Glomerular endothelial cell (primary cell): ENCODE measurements around the gene FBXW11. TPM values are rescaled to one million over a fixed set of nuclear protein-coding genes. Genes with fewer than 3 reads are reported as not detected.

ENCODE experiments used
- DNase-seq: peaks from one replicate; pipeline ENCODE4 v3.0.0-alpha.2; 2011; ENCODE audit warnings: low read depth, low spot score; ENCODE audit errors: extremely low read depth
- total RNA-seq: library from RNA; depleted of rRNA; stranded (reverse); fragments of >200 nt; gene quantifications from 2 replicates; pipeline ENCODE4 v1.2.3, GENCODE V29; 2015

The FBXW11 gene
- total RNA-seq, 1 donor from 2014 or later, result 53.7 TPM

DNA sequence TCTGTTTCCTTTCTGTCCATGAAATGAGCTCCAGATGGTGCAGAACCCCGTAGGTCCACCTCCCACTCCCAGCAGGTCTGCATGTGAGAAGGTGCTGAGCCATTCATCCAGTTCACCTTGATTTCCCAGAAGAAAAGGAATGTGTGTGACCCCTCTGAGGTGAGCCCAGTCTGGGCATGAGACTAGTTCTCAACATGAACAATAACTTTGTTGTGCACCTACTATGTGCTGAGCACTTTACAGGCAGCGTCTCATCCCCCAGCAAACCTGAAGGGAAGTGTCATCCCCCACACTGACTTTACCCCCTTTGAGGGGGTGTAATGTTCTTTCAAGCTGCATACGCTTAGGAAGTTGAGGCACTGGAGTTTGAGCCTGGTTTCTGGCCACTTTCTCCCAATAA, 159.4 kb downstream of the FBXW11 start:
- DNase-seq, result no peak

DNA sequence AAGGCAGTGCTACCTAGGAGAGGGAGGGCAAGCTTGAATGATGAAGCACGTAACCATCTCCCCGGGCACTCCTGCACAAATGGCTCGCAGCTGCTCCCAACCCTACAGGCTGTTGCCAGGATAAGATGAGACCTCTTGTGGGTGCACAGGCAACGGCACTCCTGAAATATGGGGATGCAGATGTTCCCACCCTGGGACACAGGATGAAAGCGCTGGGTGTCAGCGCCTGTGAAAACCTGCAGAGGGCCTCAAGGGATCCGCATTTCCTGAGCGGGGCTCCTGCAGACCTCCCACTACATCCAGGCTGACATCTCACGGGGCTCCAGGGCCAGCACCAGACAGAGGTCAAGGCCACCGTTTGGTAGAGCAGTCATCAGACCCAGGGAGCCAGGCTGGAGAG, 160.1 kb downstream of the FBXW11 start:
- DNase-seq, result no peak

DNA sequence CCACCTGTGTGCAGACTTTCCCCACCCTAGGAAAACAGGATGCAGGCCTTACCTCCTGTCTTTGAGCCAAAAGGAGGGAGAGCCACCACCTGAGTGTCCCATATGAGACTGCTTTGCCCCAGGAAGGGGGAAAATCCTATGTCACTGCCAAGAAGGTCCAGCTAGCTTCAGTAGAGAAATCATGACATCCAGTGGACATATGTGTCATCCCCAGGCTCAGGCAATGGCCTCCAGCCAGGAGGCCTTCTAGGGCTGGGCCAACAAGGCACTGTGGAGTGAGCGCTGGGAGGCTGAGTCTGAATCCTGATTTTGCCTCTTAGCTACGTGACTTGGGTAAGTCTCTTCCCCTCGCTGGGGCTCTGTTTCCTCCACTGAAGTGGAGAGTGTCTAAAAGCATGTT, 160.6 kb downstream of the FBXW11 start:
- no peak for DNase-seq

DNA sequence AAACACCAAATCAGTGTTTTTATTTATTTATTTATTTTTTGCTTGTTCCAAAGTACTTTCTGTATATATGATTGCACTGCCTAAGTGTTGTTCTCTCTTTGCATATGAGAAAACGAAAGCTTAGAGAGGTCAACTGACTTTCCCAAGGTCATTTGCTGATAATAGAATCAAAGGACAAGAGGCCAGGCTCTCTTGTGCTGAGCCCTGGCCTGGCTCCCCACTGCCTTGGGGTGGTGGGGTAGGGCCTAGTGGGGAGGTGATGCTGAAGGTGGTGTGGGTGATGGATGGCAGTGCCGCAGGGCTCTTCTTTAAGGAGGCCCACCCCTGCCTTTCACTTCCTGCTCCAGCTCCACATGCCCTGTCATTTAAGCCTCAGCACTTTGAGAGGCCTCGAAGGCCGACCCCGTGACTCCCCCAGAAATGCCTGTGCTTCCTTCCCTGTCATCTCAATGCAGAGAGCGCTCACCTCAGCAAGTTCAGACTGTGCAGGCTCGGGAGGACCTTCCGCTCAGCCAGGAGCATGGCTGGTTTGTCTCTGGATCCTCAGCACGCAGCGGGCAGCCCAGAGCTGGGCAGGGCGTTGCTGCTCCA, 161.3 kb downstream of the FBXW11 start:
- no peak for DNase-seq

DNA sequence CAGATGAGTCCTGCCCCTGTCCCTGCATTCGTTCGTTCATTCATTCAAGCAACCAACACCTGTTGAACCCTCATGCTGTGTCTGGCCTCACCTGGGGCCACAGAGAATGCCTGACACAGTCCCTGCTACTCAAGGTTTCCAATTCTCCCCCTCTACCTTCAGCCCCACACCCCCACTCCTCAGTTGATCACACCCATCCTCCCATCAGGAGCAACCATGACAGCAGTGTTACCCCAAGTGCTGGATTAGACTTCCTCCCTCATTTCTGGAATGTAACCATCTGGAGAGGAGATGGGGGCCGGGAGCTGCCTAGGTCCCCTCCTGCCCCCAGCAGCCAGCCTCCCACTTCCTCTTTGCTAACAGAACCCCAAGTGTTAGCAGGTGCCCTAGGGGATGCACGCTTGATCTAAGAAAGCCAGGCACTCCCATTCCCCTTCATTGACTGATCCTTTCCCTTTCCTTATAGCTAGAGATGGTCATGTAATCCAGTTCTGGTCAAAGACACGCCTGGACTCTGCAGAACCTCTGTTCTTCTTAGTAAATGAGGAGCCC, 163.6 kb downstream of the FBXW11 start:
- DNase-seq, result no peak

DNA sequence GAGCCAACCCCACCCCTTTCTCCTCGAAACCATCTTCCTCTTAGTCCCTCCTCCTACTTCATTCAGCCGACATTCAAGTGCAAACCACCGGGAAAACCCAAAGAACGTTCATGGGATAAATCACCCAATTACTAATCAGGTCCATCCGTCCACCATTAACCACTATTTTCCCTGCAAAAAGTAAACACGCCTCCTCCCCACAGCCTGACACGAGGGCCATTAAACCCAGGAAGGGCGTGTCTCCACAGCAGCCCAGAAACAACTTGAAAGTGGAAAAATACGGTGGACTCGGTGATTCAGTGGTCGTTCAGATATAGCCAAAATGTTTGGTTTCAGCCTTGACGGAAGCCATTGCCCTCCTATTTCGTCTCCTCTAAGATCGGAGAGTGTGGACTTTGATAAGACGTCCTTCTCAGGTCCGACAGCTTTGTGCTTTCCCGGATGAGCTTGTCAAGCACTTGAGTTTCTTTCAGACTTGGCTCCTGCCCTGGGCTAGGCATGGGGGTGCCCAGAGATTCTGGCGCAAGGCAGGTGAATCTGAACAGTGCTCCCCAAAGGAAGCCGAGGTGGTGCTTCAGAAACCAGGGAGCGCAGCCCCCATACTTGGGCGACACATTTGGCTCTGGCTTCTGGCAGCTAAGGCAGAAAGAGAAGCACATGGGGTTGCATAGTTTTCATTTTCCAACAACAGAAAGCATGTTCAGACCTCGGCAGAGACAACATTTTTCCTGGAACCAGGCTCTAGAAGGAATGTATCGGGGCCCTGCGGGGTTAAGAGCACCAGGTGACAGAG, 164.3 kb downstream of the FBXW11 start:
- DNase-seq, result no peak

DNA sequence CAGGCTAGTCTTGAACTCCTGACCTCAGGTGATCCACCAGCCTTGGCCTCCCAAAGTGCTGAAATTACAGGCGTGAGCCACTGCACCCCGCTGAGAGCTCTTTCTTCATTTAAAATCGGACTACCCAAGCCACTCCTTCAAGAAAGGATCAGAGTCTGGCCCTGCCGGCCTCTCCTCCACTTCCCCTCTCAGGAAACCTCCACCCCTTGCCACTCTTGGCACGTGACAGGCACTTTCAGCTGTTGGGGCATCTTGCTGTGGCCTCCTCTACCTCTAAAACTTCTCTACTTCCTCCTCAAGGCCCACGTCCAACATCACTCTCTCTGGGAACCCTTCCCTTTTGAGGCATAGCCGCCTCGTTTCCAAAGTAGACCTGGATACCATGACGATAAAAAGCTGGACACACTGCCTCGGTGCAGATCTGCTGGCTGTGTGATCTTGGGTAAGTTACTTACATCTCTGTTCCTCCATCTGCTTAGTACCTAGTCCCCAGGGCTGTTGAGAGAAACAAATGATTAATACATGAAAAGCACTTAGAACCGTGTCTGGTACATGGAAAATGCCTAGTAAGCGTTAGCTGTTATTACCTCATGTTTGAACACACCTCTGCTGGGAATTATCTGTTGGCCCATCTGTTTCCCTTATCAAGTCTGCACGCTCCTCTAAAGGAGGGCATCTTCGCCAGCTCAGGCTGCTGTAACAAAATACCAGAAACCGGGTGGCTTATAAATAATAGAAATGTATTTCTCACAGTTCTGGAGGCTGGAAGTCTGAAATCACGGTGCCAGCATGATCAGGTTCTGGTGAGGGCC, 165.5 kb downstream of the FBXW11 start:
- no peak for DNase-seq

DNA sequence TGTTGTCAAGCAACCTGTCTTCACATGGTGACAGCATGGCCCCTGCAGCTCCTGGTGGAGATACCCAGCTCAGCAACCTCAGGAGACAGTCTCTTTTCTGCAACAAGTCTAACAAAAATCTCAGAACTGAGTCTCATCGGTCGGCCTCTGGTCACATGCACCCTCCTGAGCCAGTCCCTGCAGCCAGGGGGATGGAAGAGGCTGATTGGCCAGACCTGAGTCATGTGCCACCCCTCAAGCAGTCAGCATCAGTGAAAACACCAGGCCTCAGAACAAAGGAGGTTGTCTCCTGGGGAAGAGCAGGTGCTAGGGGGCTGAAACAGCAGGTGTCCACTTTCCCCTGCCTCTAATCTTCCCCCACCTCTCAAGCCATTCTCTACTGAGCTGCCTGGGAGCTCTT, 166.4 kb downstream of the FBXW11 start:
- no peak for DNase-seq

DNA sequence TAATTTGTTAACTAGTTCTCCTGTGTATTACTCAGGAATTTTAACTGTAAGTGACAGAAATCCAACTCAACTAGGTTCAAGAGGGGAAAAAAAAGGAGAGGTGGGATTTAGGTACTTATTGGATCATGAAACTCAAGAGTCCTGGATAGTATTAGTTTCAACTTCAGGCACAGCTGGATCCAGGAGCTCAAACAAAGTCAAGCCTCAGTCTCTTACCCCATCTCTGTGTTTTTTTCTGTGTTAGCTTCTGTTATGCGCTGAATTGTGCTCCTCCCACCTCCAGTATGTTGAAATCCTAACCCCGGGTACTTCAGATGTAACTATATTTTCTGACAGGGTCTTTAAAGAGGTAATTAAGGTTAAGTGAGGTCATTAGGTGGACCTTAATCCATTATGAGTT, 167.3 kb downstream of the FBXW11 start:
- DNase-seq, result no peak

DNA sequence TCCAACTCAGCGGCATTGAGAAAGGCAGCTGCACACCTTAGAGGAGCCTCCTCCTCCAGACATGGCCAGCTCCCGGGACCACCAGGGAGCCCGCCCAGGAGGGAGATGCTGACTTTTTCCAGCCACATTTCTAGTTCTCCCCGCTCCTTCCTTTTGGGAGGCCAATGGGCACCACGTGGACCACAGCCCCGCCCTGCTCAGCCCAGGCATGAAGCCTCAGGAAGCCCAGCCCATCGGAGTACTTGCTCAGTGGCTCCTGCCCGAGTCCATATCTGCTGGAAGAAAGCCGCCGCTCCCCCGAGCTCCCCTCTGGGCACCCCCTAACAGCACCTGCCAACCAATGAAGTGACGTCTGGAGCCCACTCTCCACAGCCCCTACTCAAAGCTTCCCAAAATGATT, 168.4 kb downstream of the FBXW11 start:
- no peak for DNase-seq

DNA sequence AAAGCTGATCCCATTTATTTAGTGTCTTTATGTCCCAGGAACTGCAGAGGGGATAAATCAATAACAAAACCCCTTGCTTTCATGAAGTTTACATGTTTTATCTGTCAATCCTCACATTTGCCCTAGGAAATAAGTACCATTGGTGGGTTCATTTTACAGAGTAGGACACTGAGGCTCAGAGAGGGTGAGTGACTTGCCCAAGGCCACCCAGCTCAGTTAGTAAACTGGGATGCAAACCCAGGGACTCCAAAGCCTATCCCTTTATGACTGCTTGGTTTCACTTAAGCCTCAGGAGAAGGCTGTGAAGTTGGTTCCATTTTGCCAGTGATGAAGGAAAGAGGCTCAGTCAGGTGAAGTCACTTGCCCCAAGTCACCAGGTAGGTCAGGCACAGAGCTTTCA, 168.9 kb downstream of the FBXW11 start:
- no peak for DNase-seq

DNA sequence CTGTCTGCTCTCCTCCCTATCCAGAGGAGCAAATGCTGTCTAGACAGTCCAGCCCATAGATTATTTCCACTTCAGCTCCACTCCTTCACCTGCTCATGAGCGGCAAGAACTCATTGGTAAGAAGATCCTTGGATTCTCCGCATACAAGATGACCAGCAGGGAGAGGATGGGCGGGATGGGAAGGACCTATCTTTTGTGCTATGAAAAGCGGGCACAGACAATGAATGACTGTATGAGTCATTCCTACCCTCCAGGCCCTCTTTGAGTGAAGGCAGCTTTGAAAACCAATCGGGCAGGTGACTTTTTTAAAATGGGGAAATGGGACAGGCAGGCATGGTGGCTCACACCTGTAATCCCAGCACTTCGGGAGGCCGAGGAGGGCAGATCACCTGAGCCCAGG, 171.4 kb downstream of the FBXW11 start:
- DNase-seq, result no peak

DNA sequence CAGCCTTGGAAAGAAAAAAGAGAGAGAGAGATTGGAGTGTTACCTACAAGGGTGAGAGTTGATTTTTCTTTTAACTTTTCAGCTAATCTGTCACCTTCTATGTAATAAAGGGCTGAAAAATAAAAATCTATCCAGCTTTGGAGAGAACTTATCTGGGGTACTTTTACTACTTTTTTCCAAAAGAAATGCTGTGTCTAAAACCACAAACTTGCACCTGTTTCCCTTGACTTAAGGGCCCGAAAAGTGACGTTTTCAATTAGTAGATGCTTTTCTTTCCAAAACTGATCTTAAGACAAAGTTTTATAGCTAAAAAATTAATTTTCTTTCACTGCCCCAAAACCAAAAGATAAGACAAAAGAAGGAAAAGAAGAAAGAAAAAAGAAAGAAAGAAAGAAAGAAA, 172.0 kb downstream of the FBXW11 start:
- no peak for DNase-seq

DNA sequence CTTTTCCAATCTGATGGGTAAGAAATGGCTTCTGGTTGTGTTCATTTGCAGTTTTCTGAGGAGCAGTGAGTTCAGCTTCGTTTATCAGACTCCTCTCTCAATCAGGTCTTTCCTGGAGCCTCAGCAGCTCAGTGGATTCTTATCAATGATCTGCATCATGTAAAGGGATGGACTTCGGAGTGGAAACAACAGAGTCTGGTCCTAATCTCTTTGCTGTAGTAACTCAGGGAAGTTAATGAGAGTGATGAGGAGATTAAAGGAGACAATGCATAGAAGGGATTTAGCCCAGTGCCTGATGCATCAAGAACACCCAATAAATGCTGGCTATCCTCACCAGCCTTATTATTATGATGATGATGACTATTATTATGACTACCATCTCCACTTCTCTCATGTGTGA, 173.7 kb downstream of the FBXW11 start:
- DNase-seq, result no peak

DNA sequence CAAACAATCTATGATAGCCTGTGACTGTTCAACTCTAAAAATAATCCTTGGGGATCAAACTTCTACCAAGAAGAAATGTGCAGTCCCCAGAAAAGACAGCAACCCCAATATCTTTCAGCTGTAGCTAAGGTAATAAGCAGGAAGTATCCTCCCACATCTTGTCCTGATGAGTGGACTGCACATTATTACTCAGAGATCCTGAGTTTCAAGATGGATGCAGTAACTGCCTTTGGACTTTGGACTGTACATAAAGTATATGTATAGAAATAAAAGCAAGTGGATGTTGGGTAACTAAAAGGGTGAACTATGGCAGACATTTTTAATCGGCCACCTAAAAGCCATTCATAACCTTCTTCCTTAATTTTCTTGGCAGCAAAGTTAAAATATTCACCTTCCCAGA, 175.8 kb downstream of the FBXW11 start:
- no peak for DNase-seq

DNA sequence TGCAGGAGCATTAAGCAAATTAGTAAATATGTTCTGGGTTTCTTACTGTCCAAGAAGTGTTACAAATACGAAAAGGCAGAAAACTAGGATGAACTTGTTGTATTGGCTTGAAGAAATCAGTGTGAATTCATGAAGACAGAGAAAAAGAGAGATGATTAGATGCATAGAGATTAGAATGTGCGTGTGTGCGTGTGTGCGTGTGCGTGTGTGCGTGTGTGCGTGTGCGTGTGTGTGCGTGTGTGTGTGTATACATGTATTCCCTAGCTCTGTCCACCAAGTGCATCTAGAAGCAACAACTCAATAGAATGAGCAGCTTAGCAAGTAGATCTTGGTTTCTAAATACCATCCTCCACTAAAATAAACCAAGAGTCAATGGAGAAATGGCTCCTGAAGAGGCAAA, 179.3 kb downstream of the FBXW11 start:
- no peak for DNase-seq

DNA sequence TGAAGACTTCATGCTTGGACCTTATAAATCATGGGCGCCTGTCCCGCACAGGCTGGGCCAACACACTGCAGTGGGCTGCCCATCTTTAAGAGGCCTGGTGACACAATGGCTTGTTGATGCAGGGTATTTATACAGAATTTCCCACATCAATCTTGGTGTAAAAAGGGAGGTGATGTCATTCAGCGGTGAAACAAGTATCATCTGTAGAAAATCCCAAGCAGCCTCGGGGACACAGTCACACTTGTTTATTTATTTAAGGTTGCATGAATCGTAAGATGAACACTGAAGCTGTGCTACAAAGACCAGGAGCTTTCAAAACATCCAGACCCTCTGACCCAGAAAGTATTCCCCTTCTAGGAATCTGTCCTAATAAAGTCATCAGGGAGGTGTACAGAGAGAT, 180.3 kb downstream of the FBXW11 start:
- no peak for DNase-seq

DNA sequence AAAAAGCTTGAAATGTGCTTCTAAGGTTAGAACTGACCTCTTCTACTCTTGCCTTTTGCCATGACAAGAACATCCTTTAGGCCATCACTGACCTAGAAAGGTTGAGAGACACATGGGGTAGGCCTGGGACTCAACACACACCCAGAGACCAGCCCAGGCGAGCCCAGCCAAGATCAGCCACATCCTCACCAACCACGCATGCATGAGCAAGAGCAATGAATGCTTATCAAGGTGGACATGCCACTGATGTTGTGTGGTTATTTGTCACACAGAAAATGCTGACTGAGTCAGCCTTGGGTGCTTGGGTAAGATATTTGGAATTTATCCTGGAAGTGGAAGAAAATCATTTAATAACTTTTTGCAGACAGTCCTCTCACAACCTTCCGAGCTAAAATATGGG, 181.4 kb downstream of the FBXW11 start:
- no peak for DNase-seq

DNA sequence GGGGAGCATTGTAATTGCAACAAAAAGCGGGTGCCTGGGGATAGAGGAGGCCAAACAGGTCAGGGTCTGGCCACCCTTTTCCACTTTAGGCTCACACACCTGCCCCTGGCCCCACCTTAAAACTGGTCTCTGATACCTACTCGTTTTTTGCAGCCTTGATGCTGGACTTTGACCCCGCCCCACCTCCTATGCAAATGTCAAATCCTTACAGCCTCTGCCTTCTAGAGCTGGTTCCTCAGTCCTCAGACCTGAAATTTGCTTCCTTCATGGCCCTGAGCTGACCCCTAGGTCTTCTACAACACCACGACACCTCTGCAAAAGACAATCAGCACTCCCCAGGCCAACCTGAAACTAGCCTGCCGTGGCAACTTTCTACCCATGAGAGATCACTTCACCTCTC, 183.2 kb downstream of the FBXW11 start:
- no peak for DNase-seq

DNA sequence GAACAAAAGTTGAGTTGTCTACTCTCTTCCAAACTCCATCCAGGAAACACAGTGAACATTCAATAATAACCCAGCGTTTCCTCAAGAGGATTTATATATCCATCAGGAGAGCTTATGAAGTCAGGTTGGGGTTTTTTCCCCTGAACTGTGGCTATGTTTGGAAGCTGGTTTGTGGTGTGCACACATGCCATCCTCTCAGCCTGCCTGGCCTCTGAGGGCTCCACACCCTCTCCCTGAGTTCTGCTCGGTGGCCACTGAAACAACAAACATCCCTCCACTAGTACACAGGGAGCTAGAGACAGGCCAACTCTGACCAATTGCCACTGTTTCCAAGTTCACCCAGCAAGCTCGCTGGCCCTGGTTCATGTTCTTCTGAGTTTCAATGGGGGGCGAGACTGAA, 185.2 kb downstream of the FBXW11 start:
- no peak for DNase-seq

DNA sequence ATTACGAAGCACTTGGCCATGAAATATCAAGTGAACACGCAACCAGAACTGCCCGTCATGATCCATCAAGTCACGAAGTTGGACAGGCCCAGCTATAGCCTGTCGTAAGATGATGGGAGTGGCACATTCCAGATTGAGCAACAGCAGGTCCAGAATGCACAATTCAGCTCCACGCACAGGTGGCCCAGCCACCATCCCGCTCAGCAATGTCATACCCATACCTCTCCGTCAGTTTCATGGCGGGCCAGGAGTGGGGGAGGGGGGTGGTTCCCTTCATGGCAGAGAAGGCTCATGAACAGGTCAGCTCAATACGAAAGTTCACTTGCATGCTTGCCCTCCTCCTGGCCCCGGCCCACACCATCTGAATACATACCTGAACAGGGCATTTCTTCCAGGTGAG, 185.9 kb downstream of the FBXW11 start:
- DNase-seq, result no peak

DNA sequence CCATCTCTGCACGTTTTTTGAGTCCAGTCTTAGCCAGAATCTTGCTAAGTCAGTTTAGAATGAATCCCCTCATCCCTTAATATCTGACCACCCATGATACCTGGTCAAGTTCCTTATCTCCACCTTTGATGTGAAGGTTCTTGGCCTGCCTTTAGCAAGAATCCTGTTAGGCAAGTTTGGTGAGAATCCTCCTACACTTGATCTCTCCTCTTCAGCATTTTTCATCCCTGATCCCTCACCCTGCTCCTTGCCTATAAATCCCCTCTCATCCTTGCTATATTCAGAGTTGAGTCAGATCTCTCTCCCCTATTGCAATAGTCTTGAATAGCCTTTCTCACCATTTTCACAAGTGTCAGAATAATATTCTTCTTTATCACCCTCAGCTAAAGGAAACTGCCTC, 189.8 kb downstream of the FBXW11 start:
- no peak for DNase-seq
